Subcutaneous abdominal adipose tissue (tissue), 5 donors: ENCODE data around the gene CNBD2.
A peak's percentile ranks its signal among the peaks of the same experiment; 100 is the strongest.
"Not testable (repeated sequence)": the region's sequence is repeated elsewhere in the genome, so short reads cannot be mapped to it uniquely, and the experiment has no call there.

Source experiments
- H3K27ac ChIP-seq: one replicate; pipeline ENCODE4 v1.7.0; 2013; ENCODE audit warnings: low read depth, mild to moderate bottlenecking, inconsistent platforms, low read length, moderate library complexity
- H3K27me3 ChIP-seq, 5 donors: one replicate each; pipeline ENCODE4 v1.7.0; 2013; ENCODE audit warnings: low read length in 5 of 5, inconsistent platforms in 1 of 5; ENCODE audit not compliant: control insufficient read depth in 5 of 5, insufficient read depth in 4 of 5
- H3K36me3 ChIP-seq, 5 donors: one replicate each; pipeline ENCODE4 v1.7.0; 2013; ENCODE audit warnings: low read length in 5 of 5; ENCODE audit not compliant: control insufficient read depth in 5 of 5, insufficient read depth in 5 of 5
- H3K4me1 ChIP-seq, 5 donors: one replicate each; pipeline ENCODE4 v1.7.0; 2013; ENCODE audit warnings: low read length in 5 of 5, mild to moderate bottlenecking in 3 of 5, moderate library complexity in 1 of 5; ENCODE audit not compliant: control insufficient read depth in 5 of 5, insufficient read depth in 5 of 5
- H3K4me3 ChIP-seq, 5 donors: one replicate each; pipeline ENCODE4 v1.7.0; 2013; ENCODE audit warnings: low read length in 5 of 5, low read depth in 1 of 5
- H3K9ac ChIP-seq, 5 donors: one replicate each; pipeline ENCODE4 v1.7.0; 2013; ENCODE audit warnings: low read length in 5 of 5, mild to moderate bottlenecking in 4 of 5, moderate library complexity in 3 of 5
- H3K9me3 ChIP-seq, 5 donors: one replicate each; pipeline ENCODE4 v1.7.0; 2013; ENCODE audit warnings: low read length in 5 of 5; ENCODE audit not compliant: control insufficient read depth in 5 of 5
- donor health status: healthy.
- donor health status: healthy.
- donor health status: healthy.
- donor health status: healthy.
- donor health status: healthy.

CNBD2 gene

GRCh38 chr20:36015806-36016403 is 47.5 kb downstream of the CNBD2 start:
- H3K9ac ChIP-seq, result no peak overlapping the region
- peaks cover 5 to 19% (median 12%) of the 10 kb centered on the region in 5 donors for H3K4me1 ChIP-seq
- no peaks in the 10 kb centered on the region for H3K27me3 ChIP-seq
- no peaks in the 10 kb centered on the region for H3K36me3 ChIP-seq
- no peak overlapping the region for H3K27ac ChIP-seq
- no peak overlapping the region for H3K4me3 ChIP-seq
- no peaks in the 10 kb centered on the region for H3K9me3 ChIP-seq

GRCh38 chr20:36017048-36017951 is 48.9 kb downstream of the CNBD2 start:
- no peak overlapping the region for H3K27ac ChIP-seq
- no peaks in the 10 kb centered on the region for H3K36me3 ChIP-seq
- no peaks in the 10 kb centered on the region for H3K9me3 ChIP-seq
- no peaks in the 10 kb centered on the region for H3K27me3 ChIP-seq
- H3K9ac ChIP-seq, result peak overlapping the region in 3 of 5 donors; percentile 5 to 16 (median 15)
- peak overlapping the region in 2 of 5 donors; percentile 15 to 32 for H3K4me3 ChIP-seq
- H3K4me1 ChIP-seq, result peaks cover 5 to 19% (median 12%) of the 10 kb centered on the region in 5 donors

GRCh38 chr20:36018208-36018988 is 50.0 kb downstream of the CNBD2 start:
- H3K4me3 ChIP-seq, result no peak overlapping the region
- H3K9me3 ChIP-seq, result no peaks in the 10 kb centered on the region
- H3K27ac ChIP-seq, result no peak overlapping the region
- H3K9ac ChIP-seq, result no peak overlapping the region
- no peaks in the 10 kb centered on the region for H3K36me3 ChIP-seq
- H3K27me3 ChIP-seq, result no peaks in the 10 kb centered on the region
- peaks cover 5 to 19% (median 12%) of the 10 kb centered on the region in 5 donors for H3K4me1 ChIP-seq

GRCh38 chr20:36026131-36026530 is 57.7 kb downstream of the CNBD2 start:
- not testable (repeated sequence) for H3K9ac ChIP-seq, H3K36me3 ChIP-seq, H3K4me3 ChIP-seq, H3K4me1 ChIP-seq, H3K27me3 ChIP-seq, H3K9me3 ChIP-seq, H3K27ac ChIP-seq

GRCh38 chr20:36028106-36028808 is 59.9 kb downstream of the CNBD2 start:
- Histone ChIP-seq H3K4me3 (no peak overlapping the region), H3K36me3 (no peaks in the 10 kb centered on the region), H3K9ac (no peak overlapping the region), H3K4me1 (no peaks in the 10 kb centered on the region), H3K27me3 (no peaks in the 10 kb centered on the region), H3K9me3 (no peaks in the 10 kb centered on the region), H3K27ac (no peak overlapping the region)

GRCh38 chr20:36030149-36030548 is 61.8 kb downstream of the CNBD2 start:
- Histone ChIP-seq H3K27ac (no peak overlapping the region), H3K9me3 (no peaks in the 10 kb centered on the region), H3K36me3 (no peaks in the 10 kb centered on the region), H3K4me1 (peaks cover 0 to 8% (median 0%) of the 10 kb centered on the region in 5 donors), H3K9ac (no peak overlapping the region), H3K4me3 (no peak overlapping the region), H3K27me3 (no peaks in the 10 kb centered on the region)

- H3K36me3 ChIP-seq, result no peaks in the 10 kb centered on the region
- no peak overlapping the region for H3K9ac ChIP-seq
- H3K4me1 ChIP-seq, result peaks cover 0 to 8% (median 0%) of the 10 kb centered on the region in 5 donors
- no peak overlapping the region for H3K27ac ChIP-seq
- H3K4me3 ChIP-seq, result no peak overlapping the region
- no peaks in the 10 kb centered on the region for H3K27me3 ChIP-seq
- no peaks in the 10 kb centered on the region for H3K9me3 ChIP-seq
Observed at GRCh38 chr20:36031806-36032205, 63.4 kb downstream of the CNBD2 start.

- Histone ChIP-seq H3K9me3 (no peaks in the 10 kb centered on the region), H3K27ac (no peak overlapping the region), H3K27me3 (no peaks in the 10 kb centered on the region), H3K36me3 (no peaks in the 10 kb centered on the region), H3K4me1 (peaks cover 0 to 8% (median 0%) of the 10 kb centered on the region in 5 donors), H3K9ac (no peak overlapping the region), H3K4me3 (no peak overlapping the region)
Observed at GRCh38 chr20:36034875-36035274, 66.5 kb downstream of the CNBD2 start.

GRCh38 chr20:36035745-36036144 is 67.4 kb downstream of the CNBD2 start:
- no peaks in the 10 kb centered on the region for H3K27me3 ChIP-seq
- H3K9me3 ChIP-seq, result no peaks in the 10 kb centered on the region
- H3K4me3 ChIP-seq, result no peak overlapping the region
- H3K4me1 ChIP-seq, result peaks cover 0 to 8% (median 0%) of the 10 kb centered on the region in 5 donors
- H3K27ac ChIP-seq, result no peak overlapping the region
- H3K9ac ChIP-seq, result no peak overlapping the region
- no peaks in the 10 kb centered on the region for H3K36me3 ChIP-seq
